Measurements from ENCODE around the gene XK.
"Not testable (repeated sequence)": the region's sequence is repeated elsewhere in the genome, so short reads cannot be mapped to it uniquely, and the experiment has no call there.

Gene XK

DNA sequence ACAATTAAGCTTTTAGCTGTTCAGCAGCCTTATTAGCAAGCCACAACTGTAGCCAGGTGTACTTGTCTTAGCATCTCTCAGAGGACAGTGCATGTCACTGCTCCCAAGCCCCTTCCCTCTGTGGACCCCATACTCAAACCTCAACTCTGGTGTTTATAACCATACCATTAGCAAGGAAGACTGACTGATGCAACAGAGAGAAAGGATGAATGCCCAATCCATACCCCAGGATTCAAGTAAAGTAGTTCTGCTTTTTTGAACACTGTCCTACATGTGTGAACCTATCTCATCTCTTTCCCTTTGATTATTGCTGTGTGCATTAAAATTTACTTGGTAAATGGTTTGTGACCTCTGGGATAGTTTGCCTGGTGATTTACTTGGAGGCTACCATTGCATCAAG, 71.5 kb downstream of the XK start:
- DNase-seq = no peak

DNA sequence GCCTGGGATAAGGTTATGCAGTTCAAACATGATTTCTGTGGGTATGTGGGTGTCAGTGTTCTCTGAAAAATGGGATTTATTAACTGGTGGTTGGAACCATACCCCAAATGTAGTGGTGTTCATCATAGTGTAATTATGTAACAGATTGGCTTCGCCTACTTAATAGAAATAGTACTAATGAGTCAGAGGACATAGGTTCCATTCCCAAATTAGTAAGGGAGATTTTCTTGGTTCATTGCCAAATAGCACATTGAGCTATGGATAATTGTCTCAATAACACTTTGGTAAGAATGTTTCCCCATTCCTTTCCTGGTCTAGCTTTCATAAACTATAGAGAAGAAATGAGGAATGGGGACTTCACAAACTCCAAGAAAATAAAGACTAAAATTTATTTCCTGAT, 73.8 kb downstream of the XK start:
- no peak for DNase-seq

DNA sequence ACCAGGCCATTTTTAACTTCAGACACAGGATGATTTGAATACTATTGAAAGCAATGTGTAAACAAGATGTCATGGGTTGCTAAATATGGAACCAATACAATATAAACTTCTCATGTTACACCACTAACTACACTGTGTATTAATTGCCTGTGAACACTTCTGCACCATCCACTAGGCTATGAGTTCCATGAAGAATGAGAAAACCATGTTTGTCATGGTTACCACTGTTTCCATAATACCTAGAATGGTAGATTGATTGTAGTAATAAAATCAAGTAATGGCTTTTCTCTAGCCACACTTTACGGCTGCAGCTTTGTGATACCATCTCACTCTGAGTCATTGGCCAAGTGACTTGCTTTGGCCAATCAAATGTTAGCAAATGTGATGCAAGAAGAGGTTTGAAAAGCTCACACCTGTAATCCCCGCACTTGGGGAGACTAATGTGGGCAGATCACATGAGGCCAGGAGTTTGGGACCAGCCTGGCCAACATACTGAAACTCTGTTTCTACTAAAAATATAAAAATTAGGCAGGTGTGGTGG, 74.4 kb downstream of the XK start:
- DNase-seq = no peak

DNA sequence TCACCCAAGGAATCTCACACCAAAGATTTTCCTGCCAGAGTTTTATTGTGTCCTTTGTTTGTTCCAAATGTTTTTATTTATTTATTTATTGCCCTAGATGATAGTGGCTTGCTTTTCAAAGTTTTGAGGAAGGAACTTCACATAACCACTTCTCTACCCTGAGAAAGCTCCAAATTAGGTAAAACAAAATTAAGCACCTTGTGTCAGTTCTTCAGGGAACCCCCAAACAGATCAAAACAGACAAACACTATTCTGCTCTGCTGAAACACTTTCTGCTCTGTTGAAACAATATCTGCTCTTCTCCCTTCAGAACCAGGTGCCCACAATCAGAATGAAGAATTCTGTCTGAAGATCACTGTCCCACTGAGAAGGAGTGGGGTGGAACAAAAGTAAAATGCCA, 77.8 kb downstream of the XK start:
- no peak for DNase-seq

DNA sequence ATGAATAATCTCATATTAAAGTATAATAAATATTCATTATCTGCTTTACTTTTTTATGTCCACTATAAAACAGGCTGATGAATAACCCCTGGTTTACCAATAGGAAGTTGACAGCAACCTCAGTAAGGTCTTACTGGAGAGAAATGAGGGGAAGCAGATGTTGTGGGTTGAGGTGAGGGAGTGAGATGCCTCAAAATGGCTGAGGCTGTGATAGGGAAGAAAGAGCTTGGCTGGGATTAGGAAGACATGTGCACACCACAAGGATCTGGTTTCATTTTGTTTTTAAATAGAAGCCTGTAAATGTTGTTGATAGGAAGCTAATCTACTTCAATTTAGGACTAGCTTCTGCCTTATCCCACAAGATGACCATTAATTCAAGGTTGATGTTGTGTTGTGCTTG, 79.9 kb downstream of the XK start:
- DNase-seq = no peak

DNA sequence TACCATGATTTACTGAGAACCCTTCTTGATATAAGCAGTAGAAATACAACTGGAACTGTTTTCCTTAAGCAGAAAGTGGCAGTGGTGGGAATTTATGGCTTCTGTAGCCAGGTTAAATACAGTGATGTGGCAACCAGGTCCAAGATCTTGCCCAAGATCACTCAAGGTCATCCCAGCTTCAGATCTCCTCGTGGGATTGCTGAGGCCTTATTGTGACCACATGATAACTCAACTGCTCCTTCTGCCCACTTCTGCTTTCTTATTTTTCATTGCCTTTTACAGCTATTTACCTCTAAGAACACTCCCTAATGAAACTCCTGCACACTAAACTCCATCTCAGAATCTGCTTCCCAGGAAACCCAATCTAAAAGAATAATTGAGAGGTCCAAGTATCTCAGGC, 81.8 kb downstream of the XK start:
- DNase-seq = no peak

DNA sequence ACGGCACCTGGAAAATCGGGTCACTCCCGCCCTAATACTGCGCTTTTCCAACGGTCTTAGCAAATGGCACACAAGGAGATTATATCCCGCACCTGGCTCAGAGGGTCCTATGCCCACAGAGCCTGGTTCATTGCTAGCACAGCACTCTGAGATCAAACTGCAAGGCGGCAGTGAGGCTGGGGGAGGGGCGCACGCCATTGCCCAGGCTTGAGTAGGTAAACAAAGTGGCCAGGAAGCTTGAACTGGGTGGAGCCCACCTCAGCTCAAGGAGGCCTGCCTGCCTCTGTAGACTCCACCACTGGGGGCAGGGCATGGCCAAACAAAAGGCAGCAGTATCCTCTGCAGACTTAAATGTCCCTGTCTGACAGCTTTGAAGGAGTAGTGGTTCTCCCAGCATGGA, 83.3 kb downstream of the XK start:
- not testable (repeated sequence) for DNase-seq

DNA sequence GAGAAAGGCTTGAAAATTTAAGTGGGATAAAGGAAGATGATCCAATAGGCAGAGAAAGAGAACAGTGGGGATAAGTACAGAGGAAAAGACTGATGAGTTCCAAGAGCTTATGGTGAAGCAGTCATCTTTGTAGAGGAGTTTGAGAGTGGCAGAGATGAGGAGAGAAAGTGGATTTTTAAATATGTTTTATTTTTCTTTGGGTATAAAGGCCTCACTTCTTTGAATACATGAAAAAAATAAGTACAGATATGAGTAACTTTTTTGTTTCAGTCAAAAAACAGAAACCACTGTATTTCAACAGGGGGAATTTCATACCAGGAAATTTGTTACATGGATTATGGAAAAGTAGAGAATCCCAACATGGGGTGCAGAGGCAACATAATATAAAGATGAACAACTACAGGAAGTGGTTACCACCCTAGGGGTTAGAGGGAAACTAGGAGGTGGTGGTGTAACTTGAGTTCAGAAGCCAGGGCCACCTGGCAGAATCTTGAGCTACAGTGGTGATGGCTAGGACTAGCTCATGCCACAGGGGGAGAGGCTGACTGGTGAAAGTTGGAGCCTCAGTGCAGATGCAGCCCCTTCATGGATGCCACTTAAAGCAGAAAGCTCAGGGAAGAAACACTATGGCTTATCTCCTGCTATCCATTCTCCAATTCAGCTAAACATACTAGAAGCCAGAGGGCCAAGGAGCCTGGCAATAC, 90.8 kb downstream of the XK start:
- DNase-seq = no peak

DNA sequence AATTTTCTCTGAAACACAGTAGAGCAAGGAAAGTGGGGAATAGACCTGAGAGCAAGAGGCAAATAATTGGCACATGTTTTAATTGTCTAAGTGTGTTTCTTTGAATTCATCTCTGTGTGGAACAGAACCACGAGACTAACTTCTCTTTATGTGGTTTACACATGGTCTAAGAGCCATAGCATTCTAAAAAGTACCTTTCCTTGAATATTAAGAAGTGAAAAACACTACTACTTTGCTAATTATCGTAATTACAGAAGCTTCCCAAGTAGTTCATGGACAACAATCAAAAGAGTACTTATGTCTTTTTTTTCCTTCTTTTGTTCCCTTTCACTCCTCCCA, 91.4 kb downstream of the XK start:
- no peak for DNase-seq

DNA sequence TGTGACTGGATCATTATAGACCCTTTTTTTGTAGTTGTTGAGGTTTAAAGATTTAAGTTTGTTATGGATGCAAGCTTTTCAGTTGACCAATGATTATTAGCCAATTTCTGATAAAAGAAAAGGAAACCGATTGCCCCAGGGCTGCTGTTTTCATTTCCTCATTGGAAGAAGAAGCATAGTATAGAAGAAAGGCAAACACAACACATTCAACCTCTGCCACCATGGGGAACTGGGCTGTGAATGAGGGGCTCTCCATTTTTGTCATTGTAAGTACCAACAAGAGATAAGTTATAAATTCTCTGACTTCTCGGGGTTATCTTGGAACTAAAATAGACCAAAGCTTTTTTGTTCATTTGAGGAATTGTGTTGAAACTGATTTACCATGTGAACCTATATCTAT, 94.3 kb downstream of the XK start, which contains the start of gene CYBB:
Gene CYBB (plus strand): TSS at position 203 of the 400 bp plus-strand sequence. CDS start 19 bp downstream, at position 222.
- no peak for DNase-seq

DNA sequence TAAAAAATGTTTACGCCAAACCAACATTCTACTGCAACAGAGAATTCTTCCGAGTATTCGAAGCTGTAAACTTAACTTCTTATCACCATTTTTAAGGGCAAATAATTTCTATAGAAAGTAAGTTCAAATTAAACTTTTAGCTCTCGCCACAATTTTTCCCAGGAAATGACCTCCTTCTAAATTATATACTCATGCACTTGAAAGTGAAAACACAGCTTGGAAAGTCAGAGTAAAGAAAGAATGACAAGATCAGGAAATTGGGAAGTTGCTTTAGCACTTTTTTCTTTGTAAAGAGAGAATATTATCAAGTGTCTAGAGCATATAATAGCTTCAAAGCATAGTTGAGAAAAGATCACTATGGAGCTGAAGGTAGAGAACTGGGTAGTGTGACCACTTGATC, 95.5 kb downstream of the XK start:
- DNase-seq = no peak

Data from NCI-H2029 treated with DMSO at 0.1 percent for 48 hours (cell line).